HepG2 (cell line): ENCODE measurements around the gene ADAMTS16. TPM values are rescaled to one million over a fixed set of nuclear protein-coding genes. Genes with fewer than 3 reads are reported as not detected.
A peak's percentile ranks its signal among the peaks of the same experiment; 100 is the strongest.

Experiments used
- ATAC-seq: fragments of 200-7000 bp; cut with Tn5 transposase; 3 replicates; pipeline ENCODE4 v1.9.1; 2020; ENCODE audit warnings: mild to moderate bottlenecking, moderate library complexity
- BruUV-seq: library from RNA; stranded (reverse); fragments of 400-500 nt; replicated peaks from 2 replicates; lab custom pipeline; 2021; lab: Mats Ljungman, UMichigan
- CTCF ChIA-PET: fragments of 300-600 bp; formaldehyde crosslinking; extraction: SDS; loops from one replicate; lab custom pipeline; 2021; ENCODE audit warnings: low total read pairs, inconsistent platforms, low intra/inter-chr PET ratio; lab: Yijun Ruan, JAX
- POLR2A ChIA-PET: fragments of 350-600 bp; sonication (Branson Sonifier 250); formaldehyde crosslinking; loops from one replicate; lab custom pipeline; 2020; ENCODE audit warnings: antibody characterized with exemption, inconsistent platforms; lab: Yijun Ruan, JAX
- DNase-seq: peaks from one replicate; pipeline ENCODE4 v3.0.0-alpha.2; 2015; ENCODE audit warnings: low spot score
- FAIRE-seq: peaks from 3 replicates; lab custom pipeline; 2011; peaks lifted over from hg19 to GRCh38; lab: Jason Lieb, UNC
- H2AFZ ChIP-seq: one replicate; pipeline ENCODE4 v1.6.1; 2011; ENCODE audit warnings: low read length, inconsistent platforms
- H3K27ac ChIP-seq: fragments of 300-600 bp; 3 replicates; pipeline ENCODE4 v1.8.0; 2011; ENCODE audit warnings: mixed run types, mild to moderate bottlenecking, mixed read lengths, low read length, inconsistent platforms; ENCODE audit not compliant: insufficient read depth; ENCODE audit errors: extremely low read length
- H3K27me3 ChIP-seq, 2 experiments: fragments of 200-600 bp in 1 of 2; 2 replicates in 1 of 2; 3 replicates in 1 of 2; pipeline versions ENCODE4 v1.6.0 to v1.8.0; 2011; ENCODE audit warnings: low read length in 2 of 2, mild to moderate bottlenecking in 2 of 2, moderate library complexity in 2 of 2, inconsistent platforms in 1 of 2; ENCODE audit not compliant: insufficient read depth in 2 of 2, control insufficient read depth in 1 of 2
- H3K36me3 ChIP-seq, 2 experiments: fragments of 200-600 bp in 1 of 2; replicated peaks in 1 of 2; 2 replicates in 1 of 2; 3 replicates in 1 of 2; pipeline versions ENCODE4 v1.5.1 to v1.8.0; 2011; ENCODE audit warnings: low read length in 2 of 2, inconsistent platforms in 1 of 2; ENCODE audit not compliant: insufficient read depth in 2 of 2, control insufficient read depth in 1 of 2
- H3K4me1 ChIP-seq: 2 replicates; pipeline ENCODE4 v1.5.1; 2012; ENCODE audit warnings: low read length, inconsistent platforms; ENCODE audit not compliant: insufficient read depth
- H3K4me2 ChIP-seq: 2 replicates; pipeline ENCODE4 v1.6.0; 2011; ENCODE audit warnings: low read depth, low read length, inconsistent platforms
- H3K4me3 ChIP-seq, 3 experiments: fragments of 200-600 bp in 1 of 3; sonication (generic), shearing (Covaris generic) in 1 of 3; replicated peaks in 1 of 3; 2 replicates each; pipeline ENCODE4 v1.5.1; 2011 to 2016; ENCODE audit warnings: low read length in 3 of 3, inconsistent platforms in 2 of 3, low read depth in 2 of 3, mild to moderate bottlenecking in 2 of 3, control low read depth in 1 of 3, mixed read lengths in 1 of 3; ENCODE audit not compliant: insufficient read depth in 1 of 3
- H3K79me2 ChIP-seq: one replicate; pipeline ENCODE4 v1.6.1; 2011; ENCODE audit warnings: low read length, inconsistent platforms; ENCODE audit not compliant: insufficient read depth
- H3K9ac ChIP-seq: 2 replicates; pipeline ENCODE4 v1.6.0; 2011; ENCODE audit warnings: mild to moderate bottlenecking, low read depth, low read length, inconsistent platforms; ENCODE audit not compliant: insufficient read depth
- H3K9me3 ChIP-seq: 2 replicates; pipeline ENCODE4 v1.5.1; 2012; ENCODE audit warnings: mild to moderate bottlenecking, low read length
- H4K20me1 ChIP-seq: 2 replicates; pipeline ENCODE4 v1.6.0; 2011; ENCODE audit warnings: inconsistent platforms, mild to moderate bottlenecking, low read length, moderate library complexity; ENCODE audit not compliant: insufficient read depth
- GZF1 ChIP-seq: sonication (generic); formaldehyde crosslinking; IDR thresholded peaks from 2 replicates; pipeline ENCODE4 v1.5.1; 2020; ENCODE audit warnings: mild to moderate bottlenecking, missing genetic modification reagents
- HOXA7 ChIP-seq: sonication (generic); formaldehyde crosslinking; IDR thresholded peaks from 2 replicates; pipeline ENCODE4 v1.8.1; 2022; ENCODE audit warnings: mild to moderate bottlenecking, missing genetic modification reagents, moderate library complexity
- MAF1 ChIP-seq: sonication (generic); formaldehyde crosslinking; IDR thresholded peaks from 2 replicates; pipeline ENCODE4 v1.5.0; 2020; ENCODE audit warnings: missing genetic modification reagents, borderline replicate concordance
- NFIB ChIP-seq: sonication (generic); formaldehyde crosslinking; IDR thresholded peaks from 2 replicates; pipeline ENCODE4 v1.9.0; 2021; ENCODE audit warnings: missing genetic modification reagents, mild to moderate bottlenecking, borderline replicate concordance
- RNF219 ChIP-seq: sonication (generic); formaldehyde crosslinking; IDR thresholded peaks from 2 replicates; pipeline ENCODE4 v1.5.0; 2020; ENCODE audit warnings: mild to moderate bottlenecking, missing genetic modification reagents
- ZKSCAN8 ChIP-seq: IDR thresholded peaks from 2 replicates; pipeline ENCODE4 v1.6.1; 2016; ENCODE audit warnings: borderline replicate concordance, missing genetic modification reagents, missing compliant biosample characterization
- ZNF337 ChIP-seq: sonication (generic); formaldehyde crosslinking; IDR thresholded peaks from 2 replicates; pipeline ENCODE4 v1.5.1; 2020; ENCODE audit warnings: missing genetic modification reagents, low read depth, mild to moderate bottlenecking, borderline replicate concordance
- ZNF510 ChIP-seq: sonication (generic); formaldehyde crosslinking; IDR thresholded peaks from 2 replicates; pipeline ENCODE4 v1.4.0; 2020; ENCODE audit warnings: low read depth, mild to moderate bottlenecking, missing genetic modification reagents
- ZNF598 ChIP-seq: sonication (generic); formaldehyde crosslinking; IDR thresholded peaks from 2 replicates; pipeline ENCODE4 v1.5.1; 2020; ENCODE audit warnings: mild to moderate bottlenecking, missing genetic modification reagents, borderline replicate concordance
- ZNF746 ChIP-seq: sonication (generic); formaldehyde crosslinking; IDR thresholded peaks from 2 replicates; pipeline ENCODE4 v1.8.0; 2022; ENCODE audit warnings: mild to moderate bottlenecking, missing genetic modification reagents
- ZNF761 ChIP-seq: sonication (generic); formaldehyde crosslinking; conservative IDR thresholded peaks from 2 replicates; pipeline ENCODE4 v1.4.0; 2020; ENCODE audit warnings: mild to moderate bottlenecking, missing genetic modification reagents
- WGBS: methylation state at CpG from one replicate; pipeline ENCODE4 v1.1.6; 2017; ENCODE audit warnings: low lambda C conversion rate; 5-methylcytosine and 5-hydroxymethylcytosine counted together
- in situ Hi-C: cut with HindIII; loops from 2 replicates; pipeline ENCODE4 v1.10.0; 2017; ENCODE audit warnings: low pct_unique_long_range_greater_than_20kb; ENCODE audit not compliant: extremely low pct_ligation_motif_present
- intact Hi-C: fragments of 100-400 bp; cut with micrococcal nuclease; formaldehyde crosslinking; loops from one replicate; pipeline ENCODE4 v1.10.0; 2022; ENCODE audit not compliant: unreplicated experiment
- polyA plus RNA-seq, 8 experiments: library from polyadenylated mRNA; depleted of rRNA in 3 of 8; stranded (reverse) in 7 of 8; unstranded in 1 of 8; fragments of >200 nt; fragmentation: Illumina TruSeq in 4 of 8; extraction: Trizol in 4 of 8; gene quantifications; 2 replicates each; pipeline versions ENCODE4 v1.2.1 to v1.2.3, GENCODE V29; 2011 to 2016; ENCODE audit warnings: low read depth in 4 of 8, missing spikeins in 1 of 8, mixed read lengths in 1 of 8; ENCODE audit not compliant: insufficient read depth in 1 of 8
- total RNA-seq, 5 experiments: library from RNA; depleted of rRNA; stranded (reverse); fragments of >200 nt; fragmentation: Illumina TruSeq; extraction: Trizol; gene quantifications; 2 replicates each; pipeline ENCODE4 v1.2.3, GENCODE V29; 2016; ENCODE audit warnings: low read depth in 1 of 5
- TF ChIP-seq, protein P1 (sequence below): IDR thresholded peaks from 2 replicates; pipeline ENCODE4 v1.6.1; 2016; ENCODE audit warnings: control low read depth
- TF ChIP-seq, protein P2 (sequence below): sonication (generic); formaldehyde crosslinking; IDR thresholded peaks from 2 replicates; pipeline ENCODE4 v1.8.1; 2023; ENCODE audit warnings: mild to moderate bottlenecking, missing genetic modification reagents, borderline replicate concordance
- TF ChIP-seq, protein P3 (sequence below): sonication (generic); formaldehyde crosslinking; IDR thresholded peaks from 2 replicates; pipeline ENCODE4 v1.8.0; 2022; ENCODE audit warnings: mild to moderate bottlenecking, missing genetic modification reagents; ENCODE audit not compliant: insufficient replicate concordance

The ADAMTS16 gene
- total and polyA plus RNA-seq, 2 of the 13 experiments (the other 11 are each of a cell fraction or from before 2014, with no cell fraction given) = 0.02 to 0.03 TPM

DNA sequence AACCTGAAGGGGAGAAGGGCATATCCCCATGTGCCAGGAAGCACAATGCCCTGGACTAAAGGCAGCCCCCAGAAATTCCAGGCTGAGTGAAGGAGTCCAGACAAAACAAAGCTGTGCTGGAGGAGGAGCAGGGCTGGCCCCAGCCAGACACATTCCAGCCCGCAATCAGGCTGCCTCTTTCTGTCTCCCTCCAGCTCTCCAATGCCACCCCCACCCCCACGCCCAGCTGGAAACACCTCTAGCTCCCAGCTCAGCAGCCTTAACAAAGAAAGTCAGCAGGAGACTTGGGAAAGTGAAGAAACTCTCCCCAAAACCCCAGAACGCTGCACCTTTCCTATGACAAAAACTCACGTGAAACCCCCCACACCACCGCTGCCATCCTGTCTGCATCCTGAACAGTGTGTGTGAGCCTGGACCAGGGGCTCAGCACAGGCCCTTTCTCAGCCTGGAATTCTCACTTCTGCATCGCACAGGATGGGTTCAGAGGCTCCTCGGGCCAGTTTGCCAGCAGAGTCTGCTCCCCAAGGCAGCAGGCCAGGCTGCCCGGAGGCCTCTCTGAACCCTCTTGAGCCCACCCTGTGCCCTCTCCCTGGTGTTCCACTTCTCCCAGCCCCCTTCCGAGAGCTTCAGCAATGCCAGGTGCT, 186.1 kb downstream of the ADAMTS16 start (continued):
- TF ChIP-seq ZNF598 (CRISPR knock-in tag) (no peak), ZNF746 (CRISPR knock-in tag) (no peak), GZF1 (CRISPR knock-in tag) (no peak), ZNF510 (no peak)
- TF ChIP-seq, all 625 proteins: peak for 0

DNA sequence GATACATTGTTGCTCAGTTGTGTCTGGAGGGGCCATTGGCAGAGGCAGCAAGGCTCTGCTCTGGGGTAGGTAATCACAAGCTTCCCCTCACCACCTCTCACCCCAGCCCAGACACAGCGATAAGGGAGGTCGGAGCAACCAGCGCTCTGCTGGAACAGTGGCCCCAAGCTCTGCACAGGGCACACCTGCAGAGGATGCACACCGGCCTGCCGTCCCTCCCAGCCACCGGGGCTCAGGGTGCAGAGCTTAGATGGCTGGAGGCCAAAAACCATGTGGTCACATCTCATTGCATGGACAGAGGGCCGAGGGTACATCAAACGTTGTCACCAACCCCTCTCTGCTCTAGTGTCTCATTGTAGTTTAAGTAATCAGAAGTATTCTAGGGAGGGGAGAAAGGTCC, 187.0 kb downstream of the ADAMTS16 start:
- H3K9ac ChIP-seq = no peak overlapping the region
- no peak overlapping the region for H3K27ac ChIP-seq
- peaks cover 22% of the 10 kb centered on the region for H3K4me1 ChIP-seq
- H4K20me1 ChIP-seq = no peaks in the 10 kb centered on the region
- H3K4me3 ChIP-seq = no peak overlapping the region
- no peaks in the 10 kb centered on the region for H3K36me3 ChIP-seq
- no peak for TF ChIP-seq RNF219 (CRISPR knock-in tag)
- TF ChIP-seq, protein P1, sequence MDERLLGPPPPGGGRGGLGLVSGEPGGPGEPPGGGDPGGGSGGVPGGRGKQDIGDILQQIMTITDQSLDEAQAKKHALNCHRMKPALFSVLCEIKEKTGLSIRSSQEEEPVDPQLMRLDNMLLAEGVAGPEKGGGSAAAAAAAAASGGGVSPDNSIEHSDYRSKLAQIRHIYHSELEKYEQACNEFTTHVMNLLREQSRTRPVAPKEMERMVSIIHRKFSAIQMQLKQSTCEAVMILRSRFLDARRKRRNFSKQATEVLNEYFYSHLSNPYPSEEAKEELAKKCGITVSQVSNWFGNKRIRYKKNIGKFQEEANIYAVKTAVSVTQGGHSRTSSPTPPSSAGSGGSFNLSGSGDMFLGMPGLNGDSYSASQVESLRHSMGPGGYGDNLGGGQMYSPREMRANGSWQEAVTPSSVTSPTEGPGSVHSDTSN (CRISPR knock-in tag) = no peak
- no peak for TF ChIP-seq HOXA7
- TF ChIP-seq ZNF337 (CRISPR knock-in tag) = no peak
- TF ChIP-seq MAF1 = no peak
- TF ChIP-seq, protein P2, sequence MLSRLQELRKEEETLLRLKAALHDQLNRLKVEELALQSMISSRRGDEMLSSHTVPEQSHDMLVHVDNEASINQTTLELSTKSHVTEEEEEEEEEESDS = no peak
- TF ChIP-seq ZKSCAN8 (CRISPR knock-in tag) = no peak
- no peak for TF ChIP-seq ZNF761 (CRISPR knock-in tag)
- TF ChIP-seq NFIB (CRISPR knock-in tag) = no peak
- TF ChIP-seq, protein P3, sequence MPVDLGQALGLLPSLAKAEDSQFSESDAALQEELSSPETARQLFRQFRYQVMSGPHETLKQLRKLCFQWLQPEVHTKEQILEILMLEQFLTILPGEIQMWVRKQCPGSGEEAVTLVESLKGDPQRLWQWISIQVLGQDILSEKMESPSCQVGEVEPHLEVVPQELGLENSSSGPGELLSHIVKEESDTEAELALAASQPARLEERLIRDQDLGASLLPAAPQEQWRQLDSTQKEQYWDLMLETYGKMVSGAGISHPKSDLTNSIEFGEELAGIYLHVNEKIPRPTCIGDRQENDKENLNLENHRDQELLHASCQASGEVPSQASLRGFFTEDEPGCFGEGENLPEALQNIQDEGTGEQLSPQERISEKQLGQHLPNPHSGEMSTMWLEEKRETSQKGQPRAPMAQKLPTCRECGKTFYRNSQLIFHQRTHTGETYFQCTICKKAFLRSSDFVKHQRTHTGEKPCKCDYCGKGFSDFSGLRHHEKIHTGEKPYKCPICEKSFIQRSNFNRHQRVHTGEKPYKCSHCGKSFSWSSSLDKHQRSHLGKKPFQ = no peak
- H3K27me3 ChIP-seq = peaks cover 3 to 28% of the 10 kb centered on the region in 2 experiments; a peak in 3 of 5 replicates
- in situ Hi-C loops = no loop called here
- POLR2A ChIA-PET = interaction anchor here (1.2 kb wide), 1 partner anchor 22 kb away, joined by 3 read pairs; no protein-coding TSS in a partner anchor
- ATAC-seq (peak; percentile 73), DNase-seq (no peak), FAIRE-seq (no peak)
- no peak overlapping the region for H2AFZ ChIP-seq
- H3K79me2 ChIP-seq = no peaks in the 10 kb centered on the region
- intact Hi-C loops = no loop called here
- 0% methylated on average over 2 of the region's 8 CpGs for WGBS
- no TSS peak for BruUV-seq
- CTCF ChIA-PET = no interaction called here
- no peaks in the 10 kb centered on the region for H3K9me3 ChIP-seq
- H3K4me2 ChIP-seq = no peak overlapping the region; the same call in 1 of the 2 replicates
